Left kidney (tissue), 1 donor: ENCODE data around the gene PRPH2. TPM values are rescaled to one million over a fixed set of nuclear protein-coding genes. Genes with fewer than 3 reads are reported as not detected.

ENCODE experiments used
- polyA plus RNA-seq: library from polyadenylated mRNA; unstranded; fragments of 120-200 nt; gene quantifications from one replicate; pipeline ENCODE4 v1.2.1, GENCODE V29; 2013; ENCODE audit not compliant: insufficient read length

Gene PRPH2
- polyA plus RNA-seq, 1 donor: 3.1 TPM

Other genes starting within 250 kb of the PRPH2 start
- gene UBR2, start 158.6 kb downstream of the PRPH2 start, polyA plus RNA-seq: 36.2 TPM
- 19.0 TPM for gene TBCC, start 23.5 kb upstream of the PRPH2 start, polyA plus RNA-seq
- gene BICRAL, start 59.5 kb upstream of the PRPH2 start, polyA plus RNA-seq: 17.4 TPM
- 138 TPM for gene RPL7L1, start 157.0 kb upstream of the PRPH2 start, polyA plus RNA-seq
- not detected for gene PTCRA, start 193.5 kb upstream of the PRPH2 start, polyA plus RNA-seq
- 58.0 TPM for gene CNPY3, start 206.9 kb upstream of the PRPH2 start, polyA plus RNA-seq
- 2.1 TPM for gene GNMT, start 238.2 kb upstream of the PRPH2 start, polyA plus RNA-seq